Chondrocyte (in vitro differentiated cells): ENCODE data around the gene SRCIN1. TPM values are rescaled to one million over a fixed set of nuclear protein-coding genes. Genes with fewer than 3 reads are reported as not detected.

Experiments
- DNase-seq: peaks from one replicate; pipeline ENCODE4 v3.0.0; 2021; ENCODE audit warnings: mixed read lengths, low spot score
- H3K27ac Mint-ChIP-seq: one replicate; pipeline ENCODE4 v1.8.0; 2021; ENCODE audit warnings: mild to moderate bottlenecking, moderate library complexity, mixed read lengths; ENCODE audit not compliant: unreplicated experiment
- H3K27me3 Mint-ChIP-seq: 2 replicates; pipeline ENCODE4 v1.8.0; 2021; ENCODE audit warnings: low read depth, mixed read lengths
- H3K36me3 Mint-ChIP-seq: 2 replicates; pipeline ENCODE4 v1.8.0; 2021; ENCODE audit warnings: low read depth, mixed read lengths
- H3K4me1 Mint-ChIP-seq: 2 replicates; pipeline ENCODE4 v1.8.0; 2021; ENCODE audit warnings: low read depth, mild to moderate bottlenecking, mixed read lengths
- H3K4me3 Mint-ChIP-seq: one replicate; pipeline ENCODE4 v1.8.0; 2021; ENCODE audit warnings: mild to moderate bottlenecking, moderate library complexity, mixed read lengths; ENCODE audit not compliant: unreplicated experiment
- H3K9me3 Mint-ChIP-seq: 2 replicates; pipeline ENCODE4 v1.8.0; 2021; ENCODE audit warnings: low read depth, mixed read lengths
- CTCF ChIP-seq: fragments of 200-600 bp; sonication (generic); IDR thresholded peaks from 2 replicates; pipeline ENCODE4 v1.5.0; 2021; ENCODE audit warnings: antibody characterized with exemption, mild to moderate bottlenecking, moderate library complexity
- total RNA-seq: library from RNA; stranded (reverse); gene quantifications from 3 replicates; pipeline ENCODE4 v1.2.1, GENCODE V29; 2021

SRCIN1 gene
- total RNA-seq, 1 donor from 2014 or later = 0.30 TPM

GRCh38 chr17:38565853-38566665 is 39.7 kb downstream of the SRCIN1 start:
- Mint-ChIP-seq H3K4me1 (no peaks in the 10 kb centered on the region), H3K4me3 (no peak overlapping the region), H3K27ac (no peak overlapping the region), H3K36me3 (peaks cover 2% of the 10 kb centered on the region), H3K27me3 (peaks cover 78% of the 10 kb centered on the region), H3K9me3 (no peaks in the 10 kb centered on the region)
- TF ChIP-seq CTCF = no peak
- no peak for DNase-seq

GRCh38 chr17:38564869-38565268 is 40.9 kb downstream of the SRCIN1 start:
- Mint-ChIP-seq H3K9me3 (no peaks in the 10 kb centered on the region), H3K36me3 (peaks cover 2% of the 10 kb centered on the region), H3K4me3 (no peak overlapping the region), H3K27ac (no peak overlapping the region), H3K27me3 (peaks cover 76% of the 10 kb centered on the region), H3K4me1 (peaks cover 2% of the 10 kb centered on the region)
- DNase-seq = no peak
- TF ChIP-seq CTCF = no peak

GRCh38 chr17:38564254-38564837 is 41.4 kb downstream of the SRCIN1 start:
- peaks cover 3% of the 10 kb centered on the region for H3K4me1 Mint-ChIP-seq
- peaks cover 2% of the 10 kb centered on the region for H3K36me3 Mint-ChIP-seq
- no peaks in the 10 kb centered on the region for H3K9me3 Mint-ChIP-seq
- H3K27ac Mint-ChIP-seq = no peak overlapping the region
- no peak overlapping the region for H3K4me3 Mint-ChIP-seq
- no peak for DNase-seq
- peaks cover 73% of the 10 kb centered on the region for H3K27me3 Mint-ChIP-seq
- no peak for TF ChIP-seq CTCF

GRCh38 chr17:38563362-38564253 is 42.1 kb downstream of the SRCIN1 start:
- H3K4me1 Mint-ChIP-seq = peaks cover 10% of the 10 kb centered on the region
- peaks cover 74% of the 10 kb centered on the region for H3K27me3 Mint-ChIP-seq
- TF ChIP-seq CTCF = no peak
- no peak overlapping the region for H3K27ac Mint-ChIP-seq
- H3K9me3 Mint-ChIP-seq = no peaks in the 10 kb centered on the region
- H3K4me3 Mint-ChIP-seq = no peak overlapping the region
- H3K36me3 Mint-ChIP-seq = peaks cover 2% of the 10 kb centered on the region
- no peak for DNase-seq

- peaks cover 2% of the 10 kb centered on the region for H3K36me3 Mint-ChIP-seq
- no peak for DNase-seq
- no peak overlapping the region for H3K27ac Mint-ChIP-seq
Observed at GRCh38 chr17:38562903-38563302, 42.8 kb downstream of the SRCIN1 start.

More at GRCh38 chr17:38562903-38563302, 42.8 kb downstream of the SRCIN1 start:
- Mint-ChIP-seq H3K9me3 (no peaks in the 10 kb centered on the region), H3K27me3 (peaks cover 69% of the 10 kb centered on the region), H3K4me3 (no peak overlapping the region), H3K4me1 (peaks cover 13% of the 10 kb centered on the region)
- no peak for TF ChIP-seq CTCF
